ENCODE results near the gene APLP1. TPM values are rescaled to one million over a fixed set of nuclear protein-coding genes. Genes with fewer than 3 reads are reported as not detected.

APLP1 gene
- total RNA-seq = 1 to 10 TPM in 2 of 4 donors, under 1 TPM in 2; 0.67 to 5.3 (median 2.8) TPM

DNA sequence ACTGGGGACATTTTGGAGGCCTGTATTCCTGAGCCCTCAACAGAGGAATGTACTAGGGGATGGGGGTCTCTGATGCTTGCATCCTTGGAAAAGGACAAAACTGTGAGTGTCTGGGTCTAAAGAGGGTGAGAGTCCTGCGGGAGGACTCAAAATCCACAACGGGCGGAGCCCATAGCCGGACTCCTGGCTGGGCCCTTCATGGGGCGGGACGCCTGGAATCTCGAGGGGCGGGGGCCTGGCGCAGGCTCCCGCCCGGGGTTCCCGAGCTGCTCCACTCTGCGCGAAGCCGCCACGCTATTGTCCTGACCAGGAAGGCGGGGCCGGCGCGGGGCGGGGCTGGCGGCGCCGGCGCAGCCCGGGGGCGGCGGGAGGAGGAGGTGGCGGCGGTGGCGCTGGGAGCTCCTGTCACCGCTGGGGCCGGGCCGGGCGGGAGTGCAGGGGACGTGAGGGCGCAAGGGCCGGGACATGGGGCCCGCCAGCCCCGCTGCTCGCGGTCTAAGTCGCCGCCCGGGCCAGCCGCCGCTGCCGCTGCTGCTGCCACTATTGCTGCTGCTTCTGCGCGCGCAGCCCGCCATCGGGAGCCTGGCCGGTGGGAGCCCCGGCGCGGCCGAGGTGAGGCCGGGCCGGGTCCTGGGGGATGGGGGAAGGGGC, at the start of gene APLP1:
TSS of gene APLP1 (plus strand) at position 403 of the 651 bp plus-strand sequence. CDS start at position 466, 63 bp downstream.
- Histone ChIP-seq H3K27me3 (no peaks in the 10 kb centered on the region), H3K4me1 (peaks cover 15 to 18% of the 10 kb centered on the region in 2 donors), H3K36me3 (no peaks in the 10 kb centered on the region), H3K27ac (no peak within 1 kb of the TSS), H3K9me3 (no peaks in the 10 kb centered on the region), H3K4me3 (replicated peaks in 1 of 3) (peak within 1 kb of the TSS in 1 of 3 donors; percentile 32)
- intact Hi-C loops (cut with DNase I) = no loop called here
- 1% methylated on average over 26 of the region's 60 CpGs; no CpG with 5 or more reads in 1 of the 2 donors for WGBS, 2 donors
- TF ChIP-seq POLR2A (IDR thresholded peaks at IDR 0.05) = no peak
- no peak for TF ChIP-seq CTCF (IDR thresholded peaks at IDR 0.05)
- DNase-seq = peak; percentile 71 to 73

- no peaks in the 10 kb centered on the region for H3K9me3 ChIP-seq
- TF ChIP-seq CTCF (IDR thresholded peaks at IDR 0.05) = no peak
- no peak for TF ChIP-seq POLR2A (IDR thresholded peaks at IDR 0.05)
- no peak overlapping the region for H3K4me3 ChIP-seq (replicated peaks in 1 of 3)
- no peaks in the 10 kb centered on the region for H3K4me1 ChIP-seq
- H3K36me3 ChIP-seq = no peaks in the 10 kb centered on the region
- no peak overlapping the region for H3K27ac ChIP-seq
- 63 to 79% methylated on average over 3 of the region's 3 CpGs for WGBS, 2 donors
- no peak for DNase-seq
- no peaks in the 10 kb centered on the region for H3K27me3 ChIP-seq
- intact Hi-C loops (cut with DNase I) = no loop called here
These were observed 45.8 kb upstream of the APLP1 start for GRCh38 chr19:35822579-35822978.

GRCh38 chr19:35824150-35824549, 44.2 kb upstream of the APLP1 start:
- intact Hi-C loops (cut with DNase I) = no loop called here
- H3K27me3 ChIP-seq = no peaks in the 10 kb centered on the region

DNA sequence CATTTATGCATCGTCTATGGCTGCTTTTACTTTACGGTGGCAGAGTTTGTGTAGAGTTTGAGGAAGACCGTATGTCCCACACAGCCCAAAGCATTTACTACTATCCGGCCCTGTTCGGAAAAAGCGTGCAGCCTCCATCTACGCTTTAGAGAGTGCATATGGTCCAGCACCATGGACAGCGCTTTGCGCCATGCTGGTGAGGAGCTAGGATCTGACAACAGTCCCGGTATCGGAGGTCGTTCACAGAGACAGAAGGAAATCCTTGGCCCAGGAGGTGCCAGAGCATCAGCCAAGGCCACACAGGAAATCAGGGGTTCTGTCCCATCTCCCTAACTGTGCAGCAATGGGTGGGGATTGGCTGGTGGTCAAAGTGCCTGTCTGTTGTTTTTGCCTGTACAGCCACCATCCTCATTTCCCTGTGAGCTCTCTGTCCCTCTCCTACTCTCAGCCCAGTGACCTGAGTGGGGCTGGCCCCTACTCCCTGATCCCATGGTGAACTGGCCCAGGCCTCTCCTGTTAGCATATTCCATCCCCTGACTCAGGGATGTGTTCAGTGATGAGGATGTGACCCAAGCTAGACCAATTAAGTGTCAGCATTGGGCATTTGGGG, 39.6 kb upstream of the APLP1 start:
- H3K36me3 ChIP-seq = no peaks in the 10 kb centered on the region
- peak; percentile 58 to 77 for DNase-seq
- TF ChIP-seq POLR2A (IDR thresholded peaks at IDR 0.05) (no peak), CTCF (IDR thresholded peaks at IDR 0.05) (no peak)
- intact Hi-C loops (cut with DNase I) = no loop called here
- no peaks in the 10 kb centered on the region for H3K4me1 ChIP-seq
- no peaks in the 10 kb centered on the region for H3K27me3 ChIP-seq
- whole genome bisulfite sequencing, 2 donors = 6 to 15% methylated on average over 12 of the region's 12 CpGs
- H3K27ac ChIP-seq = no peak overlapping the region
- H3K4me3 ChIP-seq (replicated peaks in 1 of 3) = no peak overlapping the region
- no peaks in the 10 kb centered on the region for H3K9me3 ChIP-seq

More at GRCh38 chr19:35824150-35824549, 44.2 kb upstream of the APLP1 start:
- Histone ChIP-seq H3K4me1 (no peaks in the 10 kb centered on the region), H3K9me3 (no peaks in the 10 kb centered on the region), H3K27ac (no peak overlapping the region), H3K36me3 (no peaks in the 10 kb centered on the region), H3K4me3 (replicated peaks in 1 of 3) (no peak overlapping the region)
- no peak for TF ChIP-seq CTCF (IDR thresholded peaks at IDR 0.05)
- TF ChIP-seq POLR2A (IDR thresholded peaks at IDR 0.05) = no peak
- DNase-seq = no peak
- WGBS, 2 donors = 69 to 71% methylated on average over 5 of the region's 5 CpGs

DNA sequence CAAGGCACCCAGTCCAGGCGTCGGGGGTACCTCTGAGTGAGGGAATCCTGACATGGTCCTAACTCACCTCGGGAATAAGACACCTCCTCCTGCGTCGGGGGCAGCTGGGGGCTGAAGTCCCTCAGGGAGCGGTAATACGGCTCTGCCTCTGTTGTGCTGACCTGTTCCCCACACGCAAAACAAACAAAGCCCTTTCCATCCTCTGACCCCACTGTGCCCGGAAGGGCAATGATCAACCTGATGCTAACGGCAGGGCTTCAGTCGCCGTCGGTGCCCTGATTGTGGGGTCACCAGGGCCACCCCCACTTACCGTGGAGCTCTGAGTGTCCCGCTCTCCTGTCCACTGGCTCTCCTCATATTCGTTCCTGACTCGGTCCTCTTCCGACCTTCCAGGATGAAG, 37.4 kb upstream of the APLP1 start:
- intact Hi-C loops (cut with DNase I) = no loop called here

More for the DNA sequence above, 37.4 kb upstream of the APLP1 start:
- Histone ChIP-seq H3K4me3 (replicated peaks in 1 of 3) (no peak overlapping the region), H3K27me3 (no peaks in the 10 kb centered on the region), H3K27ac (no peak overlapping the region), H3K9me3 (no peaks in the 10 kb centered on the region), H3K4me1 (no peaks in the 10 kb centered on the region), H3K36me3 (no peaks in the 10 kb centered on the region)
- WGBS, 2 donors = 64 to 79% methylated on average over 18 of the region's 18 CpGs
- no peak for DNase-seq
- TF ChIP-seq CTCF (IDR thresholded peaks at IDR 0.05) = no peak
- no peak for TF ChIP-seq POLR2A (IDR thresholded peaks at IDR 0.05)

Measured in thyroid gland (tissue), 4 donors.